HL-60 (cell line): ENCODE results near the gene SPCS1.

Source experiments
- DNase-seq, 2 experiments: peaks; one replicate each; pipeline ENCODE4 v3.0.0-alpha.2; 2010 to 2020; ENCODE audit warnings: low read depth in 1 of 2, low spot score in 1 of 2
- H3K27ac ChIP-seq: fragments of 250-450 bp; sonication (Bioruptor Pico); replicated peaks from 2 replicates; pipeline ENCODE4 v1.5.1; 2020; ENCODE audit warnings: mild to moderate bottlenecking, moderate library complexity
- H3K27me3 ChIP-seq: fragments of 250-450 bp; sonication (Bioruptor Pico); 2 replicates; pipeline ENCODE4 v1.5.1; 2021; ENCODE audit warnings: mild to moderate bottlenecking, moderate library complexity; ENCODE audit not compliant: insufficient read depth, poor library complexity, severe bottlenecking
- H3K4me3 ChIP-seq: replicated peaks from 2 replicates; pipeline ENCODE4 v1.5.1; 2011; ENCODE audit warnings: mild to moderate bottlenecking, control low read depth, low read length; ENCODE audit not compliant: insufficient read depth
- CTCF ChIP-seq: IDR thresholded peaks from one replicate; pipeline ENCODE4 v1.5.1; 2011; ENCODE audit warnings: low read length, control low read depth, inconsistent platforms; ENCODE audit not compliant: insufficient read depth
- GABPA ChIP-seq: IDR thresholded peaks from 2 replicates; pipeline ENCODE4 v1.6.1; 2012; ENCODE audit warnings: low read depth
- POLR2AphosphoS5 ChIP-seq: IDR thresholded peaks from 2 replicates; pipeline ENCODE4 v1.6.1; 2012; ENCODE audit warnings: low read depth
- REST ChIP-seq: IDR thresholded peaks from 2 replicates; pipeline ENCODE4 v1.6.1; 2012; ENCODE audit warnings: low read depth; ENCODE audit not compliant: insufficient replicate concordance
- SPI1 ChIP-seq: IDR thresholded peaks from 2 replicates; pipeline ENCODE4 v1.6.1; 2012; ENCODE audit warnings: low read depth, mild to moderate bottlenecking, borderline replicate concordance

SPCS1 gene

DNA sequence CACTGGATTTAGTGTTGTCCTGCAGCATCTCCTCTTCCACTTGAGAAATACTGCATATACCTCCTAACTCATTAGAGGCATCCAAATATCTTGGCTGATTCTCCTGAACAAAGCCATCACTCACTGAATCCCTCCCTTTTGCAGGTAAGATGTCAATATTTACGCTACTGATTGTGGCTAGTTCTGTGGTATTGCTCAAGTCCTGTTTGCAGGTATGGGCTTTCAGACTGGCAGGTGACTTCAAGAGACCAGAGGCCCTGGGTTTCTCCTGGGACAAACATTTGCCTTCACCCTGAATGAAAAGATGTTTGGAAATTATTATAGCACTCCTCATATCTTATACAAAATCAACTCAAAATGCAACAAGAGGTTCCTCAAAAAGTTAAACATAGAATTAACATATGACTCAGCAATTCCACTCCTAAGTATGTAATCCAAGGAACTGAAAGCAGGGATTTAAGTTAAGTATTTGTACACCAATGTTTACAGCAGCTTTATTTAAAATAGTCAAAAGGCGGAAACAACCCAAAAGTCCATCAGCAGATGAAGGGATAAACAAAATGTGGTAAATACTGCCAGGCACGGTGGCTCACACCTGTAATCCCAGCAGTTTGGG, 46.2 kb downstream of the SPCS1 start:
- no peak for TF ChIP-seq CTCF
- no peak for TF ChIP-seq GABPA
- no peak for TF ChIP-seq SPI1
- TF ChIP-seq REST = no peak
- no peak for TF ChIP-seq POLR2AphosphoS5
- Histone ChIP-seq H3K27me3 (no peaks in the 10 kb centered on the region), H3K4me3 (no peak overlapping the region), H3K27ac (no peak overlapping the region)
- DNase-seq = no peak

DNA sequence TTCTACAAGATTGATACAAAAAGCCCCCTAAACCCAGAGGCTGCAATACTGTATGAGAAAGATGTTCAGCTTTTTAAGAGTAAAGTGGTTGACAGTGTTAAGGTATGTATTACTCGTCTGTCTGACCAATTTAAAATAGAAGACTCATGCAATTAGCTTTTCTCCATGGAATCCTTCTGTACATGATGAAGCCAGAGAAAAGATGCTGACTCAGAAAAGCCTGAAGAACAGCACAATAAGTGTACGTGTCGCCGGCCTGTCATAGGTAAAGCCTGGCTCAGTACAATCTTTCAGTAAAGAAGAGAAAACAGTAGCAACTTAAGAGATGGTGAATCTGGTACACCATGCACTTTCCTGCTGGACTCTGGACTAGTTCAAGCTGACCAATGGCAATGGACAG, 48.5 kb downstream of the SPCS1 start:
- H3K27me3 ChIP-seq = no peaks in the 10 kb centered on the region
- no peak overlapping the region for H3K4me3 ChIP-seq
- H3K27ac ChIP-seq = no peak overlapping the region
- no peak for TF ChIP-seq REST
- TF ChIP-seq POLR2AphosphoS5 = no peak
- no peak for TF ChIP-seq GABPA
- no peak for TF ChIP-seq SPI1
- no peak for TF ChIP-seq CTCF
- no peak for DNase-seq

DNA sequence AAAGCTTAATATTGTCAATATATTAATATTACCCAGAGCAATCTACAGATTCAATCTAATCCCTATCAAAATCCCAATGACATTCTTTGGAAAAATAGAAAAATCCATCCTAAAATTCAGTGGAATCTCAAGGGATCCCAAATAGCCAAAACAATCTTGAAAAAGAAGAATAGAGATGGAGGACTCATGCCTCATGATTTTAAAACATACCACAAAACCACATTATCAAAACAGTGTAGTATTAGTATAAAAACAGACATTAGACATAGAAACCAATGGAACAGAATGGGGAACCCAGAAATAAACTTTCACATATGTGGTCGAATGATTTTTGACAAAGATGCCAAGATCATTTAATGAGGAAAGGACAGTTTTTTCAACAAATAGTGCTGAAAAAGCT, 50.2 kb downstream of the SPCS1 start:
- no peak overlapping the region for H3K27ac ChIP-seq
- H3K4me3 ChIP-seq = no peak overlapping the region
- no peak for TF ChIP-seq GABPA

More for the DNA sequence above, 50.2 kb downstream of the SPCS1 start:
- H3K27me3 ChIP-seq = no peaks in the 10 kb centered on the region
- DNase-seq = no peak
